HEK293T (cell line): Measurements from ENCODE around the gene NNAT.

Experiments used
- BHLHE40 ChIP-seq: fragments of 450-650 bp; IDR thresholded peaks from 2 replicates; pipeline ENCODE4 v1.6.1; 2016; ENCODE audit warnings: mild to moderate bottlenecking, moderate library complexity, borderline replicate concordance
- ELF4 ChIP-seq: fragments of 450-650 bp; IDR thresholded peaks from 2 replicates; pipeline ENCODE4 v1.6.1; 2017; ENCODE audit warnings: antibody characterized with exemption
- FOXK2 ChIP-seq: fragments of 450-650 bp; IDR thresholded peaks from 2 replicates; pipeline ENCODE4 v1.6.1; 2016; ENCODE audit warnings: mild to moderate bottlenecking
- FOXM1 ChIP-seq: fragments of 450-650 bp; IDR thresholded peaks from 2 replicates; pipeline ENCODE4 v1.6.1; 2017; ENCODE audit warnings: mild to moderate bottlenecking, borderline replicate concordance
- HDGF ChIP-seq: fragments of 450-650 bp; IDR thresholded peaks from 2 replicates; pipeline ENCODE4 v1.6.1; 2017; ENCODE audit warnings: antibody characterized with exemption, borderline replicate concordance
- LEF1 ChIP-seq: fragments of 450-650 bp; IDR thresholded peaks from 2 replicates; pipeline ENCODE4 v1.6.1; 2017; ENCODE audit warnings: mild to moderate bottlenecking, borderline replicate concordance
- NFRKB ChIP-seq: fragments of 450-650 bp; IDR thresholded peaks from 2 replicates; pipeline ENCODE4 v1.6.1; 2016; ENCODE audit warnings: mild to moderate bottlenecking, moderate library complexity
- PKNOX1 ChIP-seq: fragments of 450-650 bp; IDR thresholded peaks from 2 replicates; pipeline ENCODE4 v1.6.1; 2016
- SP1 ChIP-seq: fragments of 450-650 bp; IDR thresholded peaks from 2 replicates; pipeline ENCODE4 v1.6.1; 2017
- ZNF384 ChIP-seq: fragments of 450-650 bp; IDR thresholded peaks from 2 replicates; pipeline ENCODE4 v1.6.1; 2016

- TF ChIP-seq PKNOX1 (no peak), FOXM1 (no peak), NFRKB (no peak), SP1 (no peak), ZNF384 (no peak), BHLHE40 (no peak), HDGF (no peak), ELF4 (no peak), LEF1 (no peak), FOXK2 (no peak)
Observed at GRCh38 chr20:37501940-37502339, 19.1 kb upstream of the NNAT start.
